Choroid plexus epithelial cell (primary cell): Measurements from ENCODE around the gene NYNRIN.
A peak's percentile ranks its signal among the peaks of the same experiment; 100 is the strongest.
"Not testable (repeated sequence)": the region's sequence is repeated elsewhere in the genome, so short reads cannot be mapped to it uniquely, and the experiment has no call there.

Experiments
- DNase-seq: peaks from one replicate; pipeline ENCODE4 v3.0.0-alpha.2; 2010; ENCODE audit warnings: low read depth
- H3K4me3 ChIP-seq: 2 replicates; pipeline ENCODE4 v1.5.1; 2011; ENCODE audit warnings: low read depth, mild to moderate bottlenecking, control low read depth, low read length, moderate library complexity
- CTCF ChIP-seq: conservative IDR thresholded peaks from 2 replicates; pipeline ENCODE4 v1.5.1; 2011; ENCODE audit warnings: low read depth, mild to moderate bottlenecking, control low read depth, inconsistent platforms, low read length, moderate library complexity

The NYNRIN gene

DNA sequence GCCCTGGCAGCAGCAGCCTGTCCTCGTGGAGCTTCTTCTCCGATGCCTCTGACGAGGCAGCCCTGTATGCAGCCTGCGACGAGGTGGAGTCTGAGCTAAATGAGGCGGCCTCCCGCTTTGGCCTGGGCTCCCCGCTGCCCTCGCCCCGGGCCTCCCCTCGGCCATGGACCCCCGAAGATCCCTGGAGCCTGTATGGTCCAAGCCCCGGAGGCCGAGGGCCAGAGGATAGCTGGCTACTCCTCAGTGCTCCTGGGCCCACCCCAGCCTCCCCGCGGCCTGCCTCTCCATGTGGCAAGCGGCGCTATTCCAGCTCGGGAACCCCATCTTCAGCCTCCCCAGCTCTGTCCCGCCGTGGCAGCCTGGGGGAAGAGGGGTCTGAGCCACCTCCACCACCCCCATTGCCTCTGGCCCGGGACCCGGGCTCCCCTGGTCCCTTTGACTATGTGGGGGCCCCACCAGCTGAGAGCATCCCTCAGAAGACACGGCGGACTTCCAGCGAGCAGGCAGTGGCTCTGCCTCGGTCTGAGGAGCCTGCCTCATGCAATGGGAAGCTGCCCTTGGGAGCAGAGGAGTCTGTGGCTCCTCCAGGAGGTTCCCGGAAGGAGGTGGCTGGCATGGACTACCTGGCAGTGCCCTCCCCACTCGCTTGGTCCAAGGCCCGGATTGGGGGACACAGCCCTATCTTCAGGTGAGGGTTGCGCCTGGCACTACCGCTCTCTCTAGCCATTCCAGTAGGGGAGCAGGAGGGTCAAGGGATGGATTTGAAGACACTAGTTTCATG, 28.7 kb upstream of the NYNRIN start:
- no peak overlapping the region for H3K4me3 ChIP-seq
- TF ChIP-seq CTCF, result no peak
- no peak for DNase-seq

GRCh38 chr14:24370748-24371147, 28.1 kb upstream of the NYNRIN start:
- DNase-seq, result peak; percentile 22
- TF ChIP-seq CTCF, result no peak
- no peak overlapping the region for H3K4me3 ChIP-seq

- not testable (repeated sequence) for H3K4me3 ChIP-seq, DNase-seq
Measured at GRCh38 chr14:24371605-24372004, 27.2 kb upstream of the NYNRIN start.

DNA sequence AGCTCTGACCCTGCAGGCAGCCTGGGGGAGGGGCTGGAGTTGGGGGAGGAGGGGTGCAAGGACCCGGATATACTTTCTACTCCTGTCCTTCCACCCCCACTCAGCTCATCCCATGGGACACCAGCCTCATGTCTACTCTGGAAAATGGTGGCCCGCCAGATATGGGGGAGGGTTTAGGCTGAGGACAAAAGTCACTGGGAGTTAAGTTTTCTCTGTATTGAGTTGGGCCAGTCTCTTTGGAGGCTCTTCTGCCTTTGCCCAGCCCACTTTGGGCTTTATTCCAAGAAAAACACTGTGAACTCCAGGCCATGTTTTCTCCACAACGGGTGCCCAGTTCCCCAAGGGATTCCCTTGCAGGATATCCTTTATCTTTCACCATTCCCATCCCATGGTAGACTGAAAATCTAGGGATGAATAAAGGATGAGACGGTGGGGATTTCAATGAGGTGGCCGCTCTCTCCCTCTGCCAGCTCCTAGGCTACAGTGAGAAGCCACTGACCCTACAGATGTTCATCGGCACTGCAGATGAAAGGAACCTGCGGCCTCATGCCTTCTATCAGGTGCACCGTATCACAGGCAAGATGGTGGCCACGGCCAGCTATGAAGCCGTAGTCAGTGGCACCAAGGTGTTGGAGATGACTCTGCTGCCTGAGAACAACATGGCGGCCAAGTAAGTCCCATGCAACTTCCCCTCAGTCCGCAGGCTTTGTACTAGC, 25.9 kb upstream of the NYNRIN start:
- DNase-seq, result peak; percentile 49
- H3K4me3 ChIP-seq, result no peak overlapping the region
- no peak for TF ChIP-seq CTCF

DNA sequence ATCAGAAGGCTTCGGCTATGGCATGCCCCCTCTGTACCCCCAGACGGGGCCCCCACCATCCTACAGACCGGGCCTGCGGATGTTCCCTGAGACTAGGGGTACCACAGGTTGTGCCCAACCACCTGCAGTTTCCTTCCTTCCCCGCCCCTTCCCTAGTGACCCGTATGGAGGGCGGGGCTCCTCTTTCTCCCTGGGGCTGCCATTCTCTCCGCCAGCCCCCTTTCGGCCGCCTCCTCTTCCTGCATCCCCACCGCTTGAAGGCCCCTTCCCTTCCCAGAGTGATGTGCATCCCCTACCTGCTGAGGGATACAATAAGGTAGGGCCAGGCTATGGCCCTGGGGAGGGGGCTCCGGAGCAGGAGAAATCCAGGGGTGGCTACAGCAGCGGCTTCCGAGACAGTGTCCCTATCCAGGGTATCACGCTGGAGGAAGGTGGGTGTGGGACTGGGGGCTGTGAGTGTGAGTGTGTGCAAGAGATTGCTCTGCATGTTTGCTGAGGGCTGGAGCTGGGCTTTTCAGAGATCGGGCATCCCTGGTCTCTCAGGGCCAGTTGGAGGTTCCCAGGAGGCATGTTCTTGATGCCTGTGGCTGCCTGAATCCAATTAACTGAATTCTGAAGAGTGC, 22.2 kb upstream of the NYNRIN start:
- no peak overlapping the region for H3K4me3 ChIP-seq
- TF ChIP-seq CTCF, result no peak
- DNase-seq, result no peak

- no peak overlapping the region for H3K4me3 ChIP-seq
- no peak for TF ChIP-seq CTCF
- no peak for DNase-seq
Measured at GRCh38 chr14:24377126-24377525, 21.7 kb upstream of the NYNRIN start.

DNA sequence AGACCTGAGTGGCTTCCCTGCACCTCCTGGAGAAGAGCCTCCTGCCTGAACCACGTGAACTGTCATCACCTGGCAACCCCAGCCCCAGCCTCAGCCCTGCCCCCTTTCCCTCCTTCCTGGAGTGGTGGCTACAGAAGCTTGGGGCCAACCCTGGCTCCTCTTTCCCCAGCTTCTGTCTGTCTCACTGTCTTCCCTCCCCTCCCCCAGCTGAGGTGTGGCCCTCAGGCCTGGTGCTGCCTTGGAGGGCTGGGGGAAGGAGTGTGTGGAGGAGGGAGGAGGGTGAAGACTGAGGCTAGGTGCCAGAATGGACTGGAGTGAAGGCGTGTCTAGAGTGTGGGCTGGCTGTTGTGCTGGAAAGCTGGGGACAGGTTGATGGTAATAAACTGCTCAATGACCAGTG, 21.1 kb upstream of the NYNRIN start:
- DNase-seq, result no peak
- no peak overlapping the region for H3K4me3 ChIP-seq
- TF ChIP-seq CTCF, result no peak
